Mononuclear cell (primary cell): Measurements from ENCODE around the gene CRABP2. TPM values are rescaled to one million over a fixed set of nuclear protein-coding genes. Genes with fewer than 3 reads are reported as not detected.

Source experiments
- H3K27me3 ChIP-seq: 2 replicates; pipeline ENCODE4 v1.6.0; 2011; ENCODE audit warnings: low read length, control low read depth; ENCODE audit not compliant: insufficient read depth
- H3K4me1 ChIP-seq: 2 replicates; pipeline ENCODE4 v1.5.1; 2011; ENCODE audit warnings: mild to moderate bottlenecking, low read length, control low read depth; ENCODE audit not compliant: insufficient read depth
- H3K4me3 ChIP-seq: 2 replicates; pipeline ENCODE4 v1.5.1; 2011; ENCODE audit warnings: mild to moderate bottlenecking, low read length, moderate library complexity
- H3K9me3 ChIP-seq: 2 replicates; pipeline ENCODE4 v1.5.1; 2011; ENCODE audit warnings: low read depth, mild to moderate bottlenecking, control low read depth, low read length
- total RNA-seq: library from RNA; depleted of rRNA; stranded (reverse); fragments of >200 nt; gene quantifications from one replicate; pipeline ENCODE4 v1.2.3, GENCODE V29; 2012

Gene CRABP2
- total RNA-seq, 1 donor: 0.42 TPM

DNA sequence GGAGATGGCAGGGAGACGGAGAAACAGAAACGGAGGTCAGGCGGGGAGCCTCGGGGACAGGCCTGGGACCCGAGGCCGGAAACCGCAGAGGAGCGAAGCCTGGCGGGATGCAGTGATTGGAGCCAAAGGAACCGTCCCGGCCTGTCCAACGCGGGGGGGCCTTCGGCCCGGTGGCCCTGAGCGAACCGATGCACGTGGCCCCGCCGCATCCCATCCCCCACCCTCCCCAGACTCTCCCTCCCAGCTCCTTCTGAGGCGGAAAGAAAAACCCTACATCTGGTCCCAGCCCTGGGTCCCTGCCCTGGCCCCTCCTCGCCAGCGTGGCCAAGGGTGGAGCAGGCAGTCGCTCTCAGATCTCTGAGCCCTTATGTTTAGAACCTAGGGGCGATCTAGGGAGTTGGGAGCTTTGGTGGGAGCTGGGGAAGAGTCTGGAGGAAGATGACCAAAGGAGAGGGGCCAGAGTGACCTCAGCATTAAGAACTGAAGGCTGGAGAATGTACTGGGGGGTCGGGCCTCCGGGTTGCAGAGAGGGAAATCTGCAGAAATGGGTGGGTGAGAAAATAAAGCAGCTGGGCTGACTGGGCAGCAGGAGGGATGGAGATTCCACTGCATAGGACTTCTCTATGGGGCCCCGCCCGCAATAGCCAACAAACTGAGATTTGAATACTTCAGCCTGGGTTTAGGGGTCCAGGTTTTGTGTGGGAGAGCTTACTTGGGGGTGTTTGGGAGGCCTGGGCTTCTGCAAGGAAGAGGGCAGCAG is 1.5 kb upstream of the CRABP2 start:
- Histone ChIP-seq H3K9me3 (no peaks in the 10 kb centered on the region), H3K4me3 (peak overlapping the region; percentile 33), H3K4me1 (peaks cover 28% of the 10 kb centered on the region), H3K27me3 (peaks cover 39% of the 10 kb centered on the region)

DNA sequence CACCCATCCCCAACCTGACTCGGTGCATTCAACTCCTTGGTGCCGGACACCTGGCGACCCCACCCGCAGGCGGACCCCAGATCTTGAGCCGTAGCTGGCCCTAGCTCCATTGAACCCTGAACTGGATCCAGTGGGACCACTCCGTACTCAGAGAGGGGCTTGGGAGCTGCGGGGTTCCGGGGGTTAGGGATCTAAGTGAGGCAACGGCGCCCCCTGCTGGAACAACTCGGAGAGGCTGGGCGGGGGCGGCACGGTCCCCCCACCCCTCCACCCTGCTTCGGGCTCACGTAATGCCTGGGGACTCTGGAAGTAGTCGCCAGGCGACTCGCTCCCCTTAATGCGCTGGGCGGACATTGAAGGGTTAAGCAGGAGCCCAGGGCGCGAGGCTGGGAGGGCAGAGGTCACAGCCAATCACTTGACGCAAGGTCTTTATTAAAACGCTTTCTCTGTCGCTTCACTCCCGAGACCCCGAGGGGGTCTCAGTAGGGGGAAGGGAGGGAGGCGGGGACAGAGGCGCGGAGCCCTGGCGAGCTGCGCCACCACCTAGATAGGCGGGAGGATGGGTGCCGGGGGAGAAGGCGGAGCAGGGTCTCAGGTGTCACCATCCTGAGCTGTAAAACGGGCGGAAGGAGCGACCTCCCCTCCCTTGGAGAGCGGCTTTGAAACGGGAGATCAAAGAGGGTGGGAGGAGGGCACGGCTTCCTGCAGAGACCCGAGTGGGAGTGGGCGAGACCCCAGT is 704 bp upstream of the CRABP2 start:
- peaks cover 42% of the 10 kb centered on the region for H3K27me3 ChIP-seq
- H3K9me3 ChIP-seq: no peaks in the 10 kb centered on the region
- H3K4me3 ChIP-seq: peak overlapping the region; percentile 33
- peaks cover 28% of the 10 kb centered on the region for H3K4me1 ChIP-seq

DNA sequence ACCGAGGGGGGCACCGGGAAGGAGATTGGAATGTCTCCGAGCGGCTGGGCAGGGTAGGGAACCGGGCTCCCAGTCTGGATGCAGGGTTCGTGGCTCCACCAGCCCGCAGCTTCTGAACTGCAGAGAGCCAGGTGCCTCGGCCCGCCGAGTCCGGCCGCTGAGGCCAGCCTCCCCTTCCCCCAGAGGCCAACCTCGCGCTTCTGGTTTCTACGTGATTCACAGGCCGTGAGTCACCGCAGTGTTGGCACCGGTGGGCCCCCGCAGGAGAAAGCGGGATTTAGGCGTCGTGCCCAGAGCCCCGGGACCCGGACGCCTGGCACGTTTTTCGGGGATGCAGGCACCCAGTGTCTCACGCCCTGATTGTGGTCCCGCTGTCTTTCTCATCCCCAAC is 458 bp downstream of the CRABP2 start:
- no peaks in the 10 kb centered on the region for H3K9me3 ChIP-seq
- no peak overlapping the region for H3K4me3 ChIP-seq
- H3K4me1 ChIP-seq: peaks cover 28% of the 10 kb centered on the region
- peaks cover 42% of the 10 kb centered on the region for H3K27me3 ChIP-seq

DNA sequence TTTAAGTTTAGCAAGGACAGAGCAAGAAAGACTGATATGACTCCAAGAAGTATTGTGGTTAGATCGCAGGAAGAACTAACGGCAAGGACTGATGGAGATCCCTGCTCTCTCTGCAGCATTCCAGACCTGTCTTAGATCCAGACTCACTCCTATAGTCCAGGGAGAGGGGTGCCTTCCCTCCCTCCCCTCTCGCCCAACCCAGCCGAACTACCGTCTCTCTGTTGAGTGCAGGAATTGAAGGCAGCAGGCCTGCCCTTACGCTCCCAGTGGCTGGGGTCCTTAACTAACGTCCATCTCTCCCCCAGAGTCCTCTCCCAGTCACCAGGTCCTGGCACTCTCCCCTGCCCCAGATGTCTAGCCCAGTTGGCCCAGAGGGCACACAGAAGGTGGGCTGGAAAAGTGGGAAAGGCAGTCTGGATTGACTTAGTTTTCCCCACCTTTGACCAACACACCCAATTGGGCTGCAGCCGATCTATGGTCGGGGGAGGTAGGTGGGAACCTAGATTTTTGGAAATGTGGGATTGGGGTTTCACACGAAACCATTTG is 1.1 kb downstream of the CRABP2 start:
- H3K4me3 ChIP-seq: no peak overlapping the region
- no peaks in the 10 kb centered on the region for H3K9me3 ChIP-seq
- H3K4me1 ChIP-seq: peaks cover 28% of the 10 kb centered on the region
- peaks cover 42% of the 10 kb centered on the region for H3K27me3 ChIP-seq

DNA sequence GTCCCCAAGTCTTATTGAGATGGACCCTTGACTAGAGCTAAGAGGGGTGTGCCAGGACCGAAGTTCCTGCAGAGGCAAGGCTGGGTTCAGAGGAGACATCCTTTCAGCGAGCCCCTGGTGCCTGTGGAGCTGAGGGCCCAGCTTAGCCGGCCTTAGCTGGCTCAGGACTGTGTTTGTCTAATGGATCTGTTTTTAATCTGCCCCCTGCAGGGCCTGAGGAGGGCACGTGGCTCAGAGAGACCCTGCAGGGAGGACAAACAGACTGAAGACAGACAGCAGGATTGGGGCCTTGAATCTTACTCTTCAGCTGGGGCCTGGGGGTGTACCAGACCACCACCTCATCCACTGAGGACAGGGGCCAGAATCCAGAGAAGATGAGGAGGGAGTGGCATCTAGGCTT is 1.6 kb downstream of the CRABP2 start:
- Histone ChIP-seq H3K9me3 (no peaks in the 10 kb centered on the region), H3K27me3 (peaks cover 42% of the 10 kb centered on the region), H3K4me3 (no peak overlapping the region), H3K4me1 (peaks cover 28% of the 10 kb centered on the region)

DNA sequence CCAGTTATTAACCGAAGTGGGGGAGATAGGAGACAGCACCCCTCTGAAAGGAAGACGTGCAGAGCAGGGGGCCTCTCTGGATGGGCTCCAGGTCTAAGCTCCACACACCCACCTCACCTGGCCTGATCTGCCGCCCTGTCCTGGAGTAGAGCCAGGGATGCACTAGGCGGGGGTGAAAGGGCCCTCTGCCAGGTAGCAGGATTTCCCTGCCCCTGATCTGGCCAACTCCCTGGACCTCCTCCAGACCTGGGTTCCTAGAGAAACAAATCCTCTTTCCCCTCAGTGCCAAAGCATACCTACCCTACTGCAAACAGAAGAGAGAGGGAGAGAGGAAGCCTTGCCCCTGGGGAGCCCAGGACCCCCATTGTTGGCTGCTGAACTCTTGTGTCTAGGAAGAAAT is 2.0 kb downstream of the CRABP2 start:
- Histone ChIP-seq H3K4me3 (no peak overlapping the region), H3K9me3 (no peaks in the 10 kb centered on the region), H3K27me3 (peaks cover 42% of the 10 kb centered on the region), H3K4me1 (peaks cover 28% of the 10 kb centered on the region)

DNA sequence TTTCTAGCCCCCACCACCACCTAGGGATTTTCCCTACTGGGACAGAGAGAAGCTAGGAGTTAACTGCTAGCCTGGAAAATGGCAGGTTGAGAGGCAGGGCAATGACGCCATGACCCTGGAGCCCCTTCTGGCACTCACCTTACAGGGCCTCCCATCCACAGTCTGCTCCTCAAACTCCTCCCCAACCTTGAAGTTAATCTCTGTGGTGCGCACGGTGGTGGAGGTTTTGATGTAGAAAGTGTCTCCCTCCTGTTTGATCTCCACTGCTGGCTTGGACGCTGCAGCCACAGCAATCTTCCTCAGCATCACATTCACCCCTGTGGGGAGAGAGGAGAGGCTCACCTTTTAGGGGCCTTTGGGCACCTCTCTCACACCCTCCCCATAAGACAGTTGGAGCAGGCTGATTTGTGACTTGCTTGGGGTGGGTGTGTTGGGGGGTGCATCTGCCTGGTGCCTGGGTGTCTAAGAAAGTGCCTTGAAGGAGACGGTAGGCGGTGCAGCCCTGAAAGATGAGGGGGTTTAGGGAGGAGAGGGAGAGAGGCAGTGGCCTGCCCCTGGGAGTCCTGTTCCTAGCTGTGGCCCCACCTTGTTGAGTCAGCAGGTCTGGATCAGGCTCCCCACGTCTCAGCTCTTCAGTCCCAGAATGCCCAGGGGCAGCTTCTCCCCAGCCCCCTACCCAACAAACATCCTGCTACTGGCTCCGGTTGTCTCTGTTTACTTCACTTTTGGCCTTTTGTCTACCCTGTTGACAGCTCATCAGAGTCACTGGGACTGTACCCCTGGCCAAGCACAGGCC is 4.4 kb downstream of the CRABP2 start:
- H3K4me1 ChIP-seq: peaks cover 16% of the 10 kb centered on the region
- peaks cover 36% of the 10 kb centered on the region for H3K27me3 ChIP-seq

DNA sequence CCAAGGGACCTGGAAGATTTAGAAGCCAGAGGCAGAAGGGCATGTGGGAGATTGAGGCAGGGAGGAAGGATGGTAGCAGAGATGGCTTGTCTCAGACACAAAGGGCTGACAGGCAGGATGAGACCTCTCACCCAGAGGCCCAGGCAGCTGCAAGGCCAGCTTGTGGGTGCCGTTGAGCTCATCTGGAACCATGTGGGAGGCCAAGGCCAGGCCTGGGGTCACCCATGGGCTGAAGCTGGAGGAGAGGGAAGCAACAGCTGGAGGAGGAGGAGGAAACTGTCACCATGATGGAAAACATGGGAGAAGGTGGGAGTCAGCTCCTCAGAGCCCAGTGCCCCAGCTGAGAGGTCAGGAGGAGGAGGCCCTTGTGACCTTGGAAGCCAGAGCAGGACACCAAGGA is 6.4 kb downstream of the CRABP2 start:
- Histone ChIP-seq H3K4me1 (no peaks in the 10 kb centered on the region), H3K4me3 (no peak overlapping the region), H3K9me3 (no peaks in the 10 kb centered on the region), H3K27me3 (peaks cover 20% of the 10 kb centered on the region)

More for the DNA sequence above, 4.4 kb downstream of the CRABP2 start:
- H3K4me3 ChIP-seq: no peak overlapping the region
- H3K9me3 ChIP-seq: no peaks in the 10 kb centered on the region

DNA sequence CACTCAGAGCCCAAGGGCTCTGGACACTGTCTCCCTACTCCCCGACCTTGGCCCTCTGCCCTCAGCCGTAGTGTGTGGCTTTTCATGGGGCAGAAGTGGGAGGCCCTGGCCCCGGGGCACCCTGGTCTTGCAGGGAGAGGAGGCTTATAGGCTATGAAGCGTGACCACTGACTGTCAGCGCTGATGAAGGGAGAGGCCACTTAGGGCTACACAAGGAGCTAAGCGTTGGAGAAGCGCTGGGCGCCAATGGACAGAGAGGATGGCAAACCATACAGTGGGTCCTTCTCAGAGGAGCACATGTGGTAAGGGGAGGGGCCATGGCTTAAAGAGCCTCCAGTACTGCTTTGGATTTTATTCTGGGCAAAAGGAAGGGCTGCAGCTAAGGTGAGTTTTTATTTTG is 7.9 kb downstream of the CRABP2 start:
- Histone ChIP-seq H3K4me3 (no peak overlapping the region), H3K9me3 (no peaks in the 10 kb centered on the region), H3K27me3 (peaks cover 11% of the 10 kb centered on the region), H3K4me1 (no peaks in the 10 kb centered on the region)

DNA sequence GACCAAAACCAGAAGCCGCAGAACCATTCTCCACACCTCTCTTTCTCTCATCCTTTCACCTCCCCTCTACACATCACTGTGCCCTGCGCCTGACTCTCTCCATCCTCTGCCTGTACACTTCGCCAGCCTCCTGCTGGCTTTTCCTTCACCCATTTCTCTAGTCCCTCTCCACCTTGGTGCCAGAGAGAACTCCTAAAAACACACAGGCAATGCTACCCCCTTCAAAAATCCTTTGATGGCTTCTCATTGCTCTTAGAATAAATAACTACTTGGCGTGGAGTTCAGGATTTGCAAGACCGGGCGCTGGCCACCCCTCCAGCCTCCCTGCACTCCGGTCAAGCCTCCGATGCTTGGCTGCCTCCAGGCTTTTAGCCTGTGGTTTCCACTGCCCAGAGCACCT is 8.6 kb downstream of the CRABP2 start:
- Histone ChIP-seq H3K4me3 (no peak overlapping the region), H3K9me3 (no peaks in the 10 kb centered on the region), H3K4me1 (no peaks in the 10 kb centered on the region), H3K27me3 (peaks cover 19% of the 10 kb centered on the region)

DNA sequence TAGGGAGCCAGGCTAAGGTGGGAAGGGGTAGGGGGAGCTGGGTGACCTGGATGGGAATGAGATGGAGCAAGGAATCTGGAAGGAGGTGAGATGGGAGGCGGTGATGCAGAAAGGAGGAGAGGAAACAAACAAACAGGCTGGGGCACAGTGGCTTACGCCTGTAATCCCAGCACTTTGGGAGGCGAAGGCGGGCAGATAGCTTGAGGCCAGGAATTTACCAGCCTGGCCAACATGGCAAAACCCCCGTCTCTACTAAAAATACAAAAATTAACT is 10.8 kb downstream of the CRABP2 start:
- Histone ChIP-seq H3K4me1 (no peaks in the 10 kb centered on the region), H3K4me3 (no peak overlapping the region), H3K27me3 (peaks cover 36% of the 10 kb centered on the region), H3K9me3 (no peaks in the 10 kb centered on the region)

DNA sequence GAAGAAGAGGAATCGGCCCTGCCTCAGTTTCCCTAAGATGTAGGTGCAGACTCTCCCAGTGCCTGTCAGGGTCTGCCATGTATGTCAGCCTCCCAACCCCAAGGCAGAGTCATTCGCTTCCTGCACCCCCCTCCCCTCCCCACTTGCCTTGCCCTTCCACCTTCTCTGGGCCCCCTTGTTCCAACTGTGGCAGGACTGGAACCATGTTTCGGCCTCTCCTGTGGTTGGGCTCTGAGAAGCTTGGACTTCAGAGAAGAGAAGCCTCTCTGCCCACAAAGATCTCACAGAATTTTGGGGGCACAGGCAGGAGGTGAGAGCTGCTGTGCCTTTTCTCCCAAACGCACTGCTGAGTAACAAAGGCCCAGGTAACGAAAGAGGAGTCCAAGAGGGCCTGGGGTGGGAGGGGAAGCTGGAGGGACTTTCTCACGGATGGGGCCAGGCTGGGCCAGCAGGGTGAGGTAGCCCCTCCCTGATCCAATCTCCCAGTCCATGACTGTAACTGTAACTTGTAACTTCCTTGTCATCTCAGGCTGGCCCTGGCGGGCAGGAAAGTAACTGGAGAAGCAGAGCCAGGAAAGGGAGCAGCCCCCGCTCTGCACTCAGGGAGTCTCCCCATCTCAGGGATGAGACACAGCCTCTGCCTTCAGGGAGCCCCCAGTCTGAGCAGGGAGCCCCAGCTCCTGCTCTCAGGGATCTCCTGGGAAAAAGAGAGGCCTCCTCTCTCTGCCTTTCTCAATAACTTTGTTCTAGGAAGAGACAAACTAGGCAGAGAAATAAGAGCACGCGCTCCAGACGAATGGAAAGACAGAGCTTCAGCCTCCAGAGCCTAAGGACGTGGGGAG is 11.3 kb downstream of the CRABP2 start:
- Histone ChIP-seq H3K4me1 (peaks cover 5% of the 10 kb centered on the region), H3K4me3 (no peak overlapping the region), H3K9me3 (no peaks in the 10 kb centered on the region), H3K27me3 (peaks cover 40% of the 10 kb centered on the region)

DNA sequence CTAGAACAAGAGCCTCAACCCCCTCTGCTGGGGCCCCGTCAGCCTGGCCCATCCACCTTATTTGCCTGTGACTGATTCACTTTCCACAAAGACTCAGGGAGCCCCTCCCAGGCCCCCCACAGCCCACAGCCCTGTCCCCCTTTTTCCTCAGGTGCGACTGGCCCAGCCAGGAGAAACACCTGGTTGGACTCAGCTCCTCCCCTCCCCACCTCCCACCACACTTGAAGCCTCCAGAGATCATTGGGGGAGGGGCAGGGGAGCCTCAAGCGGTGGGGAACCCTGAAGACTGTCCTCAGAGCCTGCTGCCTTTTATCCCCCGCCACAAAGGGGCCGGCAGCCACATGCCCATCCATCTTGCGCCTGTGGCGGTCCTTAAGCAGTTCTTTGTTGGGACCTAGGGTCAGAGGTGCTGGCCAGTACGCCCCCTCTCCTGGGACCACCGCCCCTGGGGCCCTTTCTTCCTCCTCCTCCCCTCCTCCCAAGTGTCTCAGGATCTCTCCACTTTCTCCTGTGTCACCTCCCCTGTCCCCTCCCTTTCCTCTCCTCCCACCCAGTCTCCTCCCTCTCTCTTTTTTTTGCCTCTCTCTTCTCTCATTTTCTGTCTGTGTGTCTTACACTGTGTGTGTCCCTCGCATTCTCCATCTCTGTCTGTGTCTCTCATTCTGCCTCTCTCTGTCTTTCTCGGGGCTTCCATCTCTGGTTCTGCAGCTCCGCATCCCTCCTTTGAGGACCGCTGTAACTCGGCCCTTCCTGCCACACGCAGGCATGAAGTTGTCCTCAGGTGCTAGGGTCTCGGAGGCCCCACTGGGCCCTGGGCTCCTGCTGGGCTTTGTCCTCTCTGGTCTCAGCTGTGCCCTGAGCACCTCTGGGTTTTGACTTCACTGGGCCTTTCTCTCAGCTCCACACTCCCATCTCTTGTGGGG is 12.2 kb downstream of the CRABP2 start:
- Histone ChIP-seq H3K4me3 (no peak overlapping the region), H3K27me3 (peaks cover 44% of the 10 kb centered on the region), H3K9me3 (no peaks in the 10 kb centered on the region), H3K4me1 (peaks cover 6% of the 10 kb centered on the region)
